Prostate gland (tissue), 2 donors: Measurements from ENCODE around the gene TM7SF3. TPM values are rescaled to one million over a fixed set of nuclear protein-coding genes. Genes with fewer than 3 reads are reported as not detected.
"Not testable (repeated sequence)": the region's sequence is repeated elsewhere in the genome, so short reads cannot be mapped to it uniquely, and the experiment has no call there.

Experiments used
- DNase-seq: peaks from one replicate; pipeline ENCODE4 v3.0.0-alpha.2; 2019; ENCODE audit warnings: low spot score
- H3K27ac ChIP-seq, 2 donors: fragments of 200-600 bp; sonication (generic); 2 replicates each; pipeline ENCODE4 v1.5.1; 2017 to 2019
- H3K27me3 ChIP-seq: fragments of 200-600 bp; sonication (generic); replicated peaks from 2 replicates; pipeline ENCODE4 v1.5.1; 2019; ENCODE audit not compliant: insufficient read depth
- H3K36me3 ChIP-seq, 2 donors: fragments of 200-600 bp; sonication (generic); 1 replicate in 1 of 2; 2 replicates in 1 of 2; pipeline versions ENCODE4 v1.5.1 to v1.8.1; 2017 to 2019
- H3K4me1 ChIP-seq: fragments of 200-600 bp; sonication (generic); replicated peaks from 2 replicates; pipeline ENCODE4 v1.5.1; 2019
- H3K4me3 ChIP-seq, 2 donors: fragments of 200-600 bp; sonication (generic); 2 replicates each; pipeline ENCODE4 v1.5.1; 2017 to 2019
- H3K9me3 ChIP-seq: fragments of 200-600 bp; sonication (generic); 2 replicates; pipeline ENCODE4 v1.5.1; 2017
- CTCF ChIP-seq, 4 experiments: fragments of 200-600 bp in 2 of 4; fragments of 450-650 bp in 2 of 4; sonication (generic) in 2 of 4; IDR thresholded peaks; 1 replicate in 3 of 4; 2 replicates in 1 of 4; pipeline ENCODE4 v1.5.1; 2016 to 2019; ENCODE audit warnings: antibody characterized with exemption in 4 of 4, mild to moderate bottlenecking in 2 of 4, moderate library complexity in 2 of 4
- POLR2A ChIP-seq: fragments of 450-650 bp; IDR thresholded peaks from one replicate; pipeline ENCODE4 v1.6.1; 2016; ENCODE audit warnings: antibody characterized with exemption, mild to moderate bottlenecking
- POLR2AphosphoS5 ChIP-seq: sonication (generic); formaldehyde crosslinking; IDR thresholded peaks from one replicate; pipeline ENCODE4 v1.6.1; 2017; ENCODE audit warnings: antibody characterized with exemption
- WGBS: methylation state at CpG from one replicate; pipeline ENCODE4 v1.1.5; 2018; 5-methylcytosine and 5-hydroxymethylcytosine counted together
- intact Hi-C: fragments of 100-400 bp; cut with DNase I; formaldehyde crosslinking; loops from one replicate; pipeline ENCODE4 v1.14.2; 2022
- total RNA-seq, 2 donors: library from RNA; depleted of rRNA; stranded (reverse); fragments of >200 nt; gene quantifications; one replicate each; pipeline ENCODE4 v1.1.0, GENCODE V29; 2016

TM7SF3 gene
- total RNA-seq, 2 donors from 2014 or later: 94.5 to 132 TPM

- Histone ChIP-seq H3K27ac (no peak overlapping the region), H3K36me3 (no peaks in the 10 kb centered on the region), H3K9me3 (no peaks in the 10 kb centered on the region), H3K4me3 (no peak overlapping the region), H3K4me1 (no peaks in the 10 kb centered on the region), H3K27me3 (no peaks in the 10 kb centered on the region)
- no peak for DNase-seq
- intact Hi-C loops: no loop called here
- 44% methylated on average over 3 of the region's 3 CpGs for WGBS
- TF ChIP-seq POLR2A: no peak
- no peak for TF ChIP-seq POLR2AphosphoS5
- no peak for TF ChIP-seq CTCF (IDR thresholded peaks at IDR 0.05)
Measured at GRCh38 chr12:27057543-27057942, 43.4 kb upstream of the TM7SF3 start.

GRCh38 chr12:27055966-27056365 lies 41.8 kb upstream of the TM7SF3 start:
- intact Hi-C loops: no loop called here
- WGBS: 88% methylated on average over 7 of the region's 7 CpGs
- Histone ChIP-seq H3K9me3 (no peaks in the 10 kb centered on the region), H3K4me3 (no peak overlapping the region), H3K27ac (no peak overlapping the region), H3K27me3 (no peaks in the 10 kb centered on the region), H3K4me1 (no peaks in the 10 kb centered on the region), H3K36me3 (no peaks in the 10 kb centered on the region)
- TF ChIP-seq POLR2A: no peak
- no peak for TF ChIP-seq CTCF (IDR thresholded peaks at IDR 0.05)
- no peak for TF ChIP-seq POLR2AphosphoS5
- no peak for DNase-seq

- intact Hi-C loops: no loop called here
- Histone ChIP-seq H3K4me3 (no peak overlapping the region), H3K27ac (no peak overlapping the region), H3K4me1 (no peaks in the 10 kb centered on the region), H3K36me3 (no peaks in the 10 kb centered on the region), H3K27me3 (no peaks in the 10 kb centered on the region), H3K9me3 (no peaks in the 10 kb centered on the region)
- no peak for DNase-seq
- WGBS: 89% methylated on average over 3 of the region's 3 CpGs
- no peak for TF ChIP-seq POLR2AphosphoS5
- no peak for TF ChIP-seq CTCF (IDR thresholded peaks at IDR 0.05)
- TF ChIP-seq POLR2A: no peak
Measured at GRCh38 chr12:27052742-27053141, 38.6 kb upstream of the TM7SF3 start.

- Histone ChIP-seq H3K36me3 (no peaks in the 10 kb centered on the region), H3K4me1 (no peaks in the 10 kb centered on the region), H3K9me3 (no peaks in the 10 kb centered on the region), H3K4me3 (no peak overlapping the region), H3K27ac (no peak overlapping the region), H3K27me3 (no peaks in the 10 kb centered on the region)
- intact Hi-C loops: no loop called here
- TF ChIP-seq POLR2A (no peak), CTCF (IDR thresholded peaks at IDR 0.05) (no peak), POLR2AphosphoS5 (no peak)
- WGBS: 32% methylated on average over 1 of the region's 1 CpG
- DNase-seq: no peak
Measured at GRCh38 chr12:27052176-27052575, 38.0 kb upstream of the TM7SF3 start.

GRCh38 chr12:27048822-27049752 lies 34.9 kb upstream of the TM7SF3 start:
- no peak for DNase-seq
- Histone ChIP-seq H3K27me3 (no peaks in the 10 kb centered on the region), H3K4me3 (no peak overlapping the region), H3K27ac (no peak overlapping the region), H3K9me3 (no peaks in the 10 kb centered on the region), H3K4me1 (no peaks in the 10 kb centered on the region), H3K36me3 (no peaks in the 10 kb centered on the region)
- intact Hi-C loops: no loop called here
- 79% methylated on average over 4 of the region's 4 CpGs for WGBS
- TF ChIP-seq POLR2A (no peak), POLR2AphosphoS5 (no peak), CTCF (IDR thresholded peaks at IDR 0.05) (no peak)

- H3K27me3 ChIP-seq, H3K4me3 ChIP-seq, DNase-seq, H3K9me3 ChIP-seq, H3K4me1 ChIP-seq, intact Hi-C loops, H3K36me3 ChIP-seq, H3K27ac ChIP-seq: not testable (repeated sequence)
- WGBS: 100% methylated on average over 1 of the region's 1 CpG
Measured at GRCh38 chr12:27042018-27042417, 27.8 kb upstream of the TM7SF3 start.

- DNase-seq, H3K36me3 ChIP-seq, H3K27ac ChIP-seq, H3K9me3 ChIP-seq, H3K4me3 ChIP-seq, intact Hi-C loops, H3K27me3 ChIP-seq, H3K4me1 ChIP-seq: not testable (repeated sequence)
- WGBS: 96% methylated on average over 2 of the region's 4 CpGs
Measured at GRCh38 chr12:27040637-27041036, 26.5 kb upstream of the TM7SF3 start.
